ENCODE data around the gene LRRC10.

- TF ChIP-seq CREB1 (IDR thresholded peaks at IDR 0.05; ENCODE audit: low read depth), result no peak
- no peak for TF ChIP-seq POLR2AphosphoS5 (IDR thresholded peaks at IDR 0.05; ENCODE audit: low read length)
- no peak for TF ChIP-seq CTCF (IDR thresholded peaks at IDR 0.05 in 2 of 3, conservative IDR thresholded peaks at IDR 0.05 in 1 of 3; ENCODE audit: control insufficient read depth in 2 of 3, extremely low read depth in 1 of 3, insufficient read depth in 1 of 3, low read depth in 3 of 3, low read length in 3 of 3)
- no peak for TF ChIP-seq POLR2A (IDR thresholded peaks at IDR 0.05; ENCODE audit: low read depth, low read length)
- TF ChIP-seq, protein P1, sequence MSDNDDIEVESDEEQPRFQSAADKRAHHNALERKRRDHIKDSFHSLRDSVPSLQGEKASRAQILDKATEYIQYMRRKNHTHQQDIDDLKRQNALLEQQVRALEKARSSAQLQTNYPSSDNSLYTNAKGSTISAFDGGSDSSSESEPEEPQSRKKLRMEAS (IDR thresholded peaks at IDR 0.05; ENCODE audit: low read depth, low read length), result no peak
Measured at GRCh38 chr12:69613351-69613750, 2.6 kb upstream of the LRRC10 start.

All from GM12878 (cell line).